ENCODE results near the gene LRIG2. TPM values are rescaled to one million over a fixed set of nuclear protein-coding genes. Genes with fewer than 3 reads are reported as not detected.
A peak's percentile ranks its signal among the peaks of the same experiment; 100 is the strongest.
"Not testable (repeated sequence)": the region's sequence is repeated elsewhere in the genome, so short reads cannot be mapped to it uniquely, and the experiment has no call there.

LRIG2 gene
- total RNA-seq, 6 experiments from 2014 or later: 3.4 to 7.2 (median 5.0) TPM

- DNase-seq: no peak
- Histone ChIP-seq H3K4me1 (peaks cover 0 to 6% (median 2%) of the 10 kb centered on the region in 4 donors), H3K27ac (no peak overlapping the region), H3K36me3 (no peaks in the 10 kb centered on the region), H3K9me3 (no peaks in the 10 kb centered on the region), H3K4me3 (no peak overlapping the region), H3K27me3 (no peaks in the 10 kb centered on the region)
- intact Hi-C loops (cut with DNase I): loop anchor here (5.0 to 10.0 kb wide), 2 partner anchors 159 to 166 kb away; no protein-coding TSS in a partner anchor
- 64% methylated on average over 6 of the region's 8 CpGs for WGBS (ENCODE audit: insufficient coverage, low coverage, low lambda C conversion rate, missing lambda C conversion rate)
- TF ChIP-seq CTCF (IDR thresholded peaks at IDR 0.05) (no peak), POLR2A (IDR thresholded peaks at IDR 0.05) (no peak)
- ATAC-seq: no peak
Observed at GRCh38 chr1:113040718-113041412, 32.1 kb upstream of the LRIG2 start.

GRCh38 chr1:113041569-113042284 lies 31.3 kb upstream of the LRIG2 start:
- Histone ChIP-seq H3K27ac (no peak overlapping the region), H3K9me3 (no peaks in the 10 kb centered on the region), H3K27me3 (no peaks in the 10 kb centered on the region), H3K36me3 (no peaks in the 10 kb centered on the region), H3K4me1 (peaks cover 0 to 6% (median 2%) of the 10 kb centered on the region in 4 donors), H3K4me3 (no peak overlapping the region)
- WGBS (ENCODE audit: insufficient coverage, low coverage, low lambda C conversion rate, missing lambda C conversion rate): no CpG with 5 or more reads among the region's 1 CpG
- DNase-seq: no peak
- TF ChIP-seq CTCF (IDR thresholded peaks at IDR 0.05): no peak
- no peak for TF ChIP-seq POLR2A (IDR thresholded peaks at IDR 0.05)
- intact Hi-C loops (cut with DNase I): loop anchor here (5.0 to 10.0 kb wide), 2 partner anchors 159 to 167 kb away; no protein-coding TSS in a partner anchor
- no peak for ATAC-seq

GRCh38 chr1:113042285-113043143 lies 30.5 kb upstream of the LRIG2 start:
- DNase-seq (peak; percentile 71 to 77 (median 71)), ATAC-seq (peak; percentile 97 to 98 (median 98))
- intact Hi-C loops (cut with DNase I): loop anchor here (5.0 to 10.0 kb wide), 2 partner anchors 160 to 168 kb away; no protein-coding TSS in a partner anchor
- Histone ChIP-seq H3K27me3 (no peaks in the 10 kb centered on the region), H3K36me3 (no peaks in the 10 kb centered on the region), H3K27ac (no peak overlapping the region), H3K9me3 (no peaks in the 10 kb centered on the region), H3K4me1 (peaks cover 0 to 6% (median 2%) of the 10 kb centered on the region in 4 donors), H3K4me3 (no peak overlapping the region)
- TF ChIP-seq POLR2A (IDR thresholded peaks at IDR 0.05) (no peak), CTCF (IDR thresholded peaks at IDR 0.05) (peak; percentile 54 to 68 (median 66))
- whole genome bisulfite sequencing (ENCODE audit: insufficient coverage, low coverage, low lambda C conversion rate, missing lambda C conversion rate): 22% methylated on average over 11 of the region's 11 CpGs

GRCh38 chr1:113043144-113043488 lies 29.9 kb upstream of the LRIG2 start:
- H3K36me3 ChIP-seq, H3K27me3 ChIP-seq, H3K4me1 ChIP-seq, H3K4me3 ChIP-seq, H3K27ac ChIP-seq, H3K9me3 ChIP-seq, ATAC-seq, DNase-seq: not testable (repeated sequence)
- WGBS (ENCODE audit: insufficient coverage, low coverage, low lambda C conversion rate, missing lambda C conversion rate): 69% methylated on average over 12 of the region's 12 CpGs
- intact Hi-C loops (cut with DNase I): loop anchor here (5.0 to 10.0 kb wide), 2 partner anchors 161 to 168 kb away; no protein-coding TSS in a partner anchor

Data from right lobe of liver (tissue), 6 donors.